ENCODE data around the gene CNTNAP2.

DNA sequence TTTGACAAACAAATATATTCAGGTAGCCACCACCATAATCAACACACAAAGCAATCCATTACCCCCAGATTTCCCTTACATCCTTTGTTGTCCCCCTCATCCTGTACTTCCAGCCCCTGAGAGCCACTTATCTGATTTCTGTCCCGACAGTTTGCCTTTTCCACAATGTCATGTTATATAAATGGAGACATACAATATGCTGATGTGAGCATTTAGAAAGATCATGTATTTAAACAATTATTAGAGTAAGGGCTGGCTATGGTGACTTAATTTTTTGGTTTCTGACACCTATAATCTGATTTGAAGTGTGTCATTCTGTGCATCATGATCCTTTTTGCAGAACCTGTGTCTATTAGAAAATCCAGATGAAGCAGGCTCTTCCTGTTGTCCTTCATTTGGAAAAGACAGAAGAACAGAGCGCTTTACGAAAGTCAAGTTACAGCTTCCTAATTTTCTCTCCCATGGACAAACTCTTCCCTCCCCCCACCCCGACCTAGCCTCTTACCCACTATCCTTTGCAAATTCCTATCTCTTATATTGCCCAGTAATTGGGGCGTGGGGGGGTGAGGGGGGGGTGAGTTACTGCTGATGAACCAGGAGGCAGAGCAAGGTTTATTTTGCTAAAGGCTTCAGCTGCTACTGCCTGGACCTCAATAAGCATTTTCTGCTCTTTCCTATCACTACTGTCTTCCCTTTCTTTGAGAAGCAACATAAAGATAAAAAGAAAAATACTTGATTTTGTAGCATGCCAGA is 2221.6 kb downstream of the CNTNAP2 start:
- TF ChIP-seq ZNF23 (tag by site-specific recombination; IDR thresholded peaks at IDR 0.05; ENCODE audit: borderline replicate concordance) (no peak), ZBTB20 (tag by site-specific recombination; IDR thresholded peaks at IDR 0.05) (no peak), ZNF302 (tag by site-specific recombination; IDR thresholded peaks at IDR 0.05; ENCODE audit: low read depth) (no peak), CTCF (tag by site-specific recombination; IDR thresholded peaks at IDR 0.05) (no peak), ZNF16 (tag by site-specific recombination; IDR thresholded peaks at IDR 0.05; ENCODE audit: low read depth) (no peak), ZBTB8A (tag by site-specific recombination; IDR thresholded peaks at IDR 0.05) (no peak), TCF7L2 (IDR thresholded peaks at IDR 0.05; ENCODE audit: borderline replicate concordance, low read depth, low read length) (no peak)
- TF ChIP-seq, protein P1, sequence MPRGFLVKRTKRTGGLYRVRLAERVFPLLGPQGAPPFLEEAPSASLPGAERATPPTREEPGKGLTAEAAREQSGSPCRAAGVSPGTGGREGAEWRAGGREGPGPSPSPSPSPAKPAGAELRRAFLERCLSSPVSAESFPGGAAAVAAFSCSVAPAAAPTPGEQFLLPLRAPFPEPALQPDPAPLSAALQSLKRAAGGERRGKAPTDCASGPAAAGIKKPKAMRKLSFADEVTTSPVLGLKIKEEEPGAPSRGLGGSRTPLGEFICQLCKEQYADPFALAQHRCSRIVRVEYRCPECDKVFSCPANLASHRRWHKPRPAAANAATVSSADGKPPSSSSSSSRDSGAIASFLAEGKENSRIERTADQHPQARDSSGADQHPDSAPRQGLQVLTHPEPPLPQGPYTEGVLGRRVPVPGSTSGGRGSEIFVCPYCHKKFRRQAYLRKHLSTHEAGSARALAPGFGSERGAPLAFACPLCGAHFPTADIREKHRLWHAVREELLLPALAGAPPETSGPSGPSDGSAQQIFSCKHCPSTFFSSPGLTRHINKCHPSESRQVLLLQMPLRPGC (tag by site-specific recombination; IDR thresholded peaks at IDR 0.05), result no peak
